ENCODE results near the gene SSR1.
A peak's percentile ranks its signal among the peaks of the same experiment; 100 is the strongest.
"Not testable (repeated sequence)": the region's sequence is repeated elsewhere in the genome, so short reads cannot be mapped to it uniquely, and the experiment has no call there.

The SSR1 gene

GRCh38 chr6:7312616-7313504, at the start of gene SSR1:
SSR1 (minus strand) TSS chr6:7313199; CDS start chr6:7313120, 79 bp downstream.
- DNase-seq (ENCODE audit: low read depth, low spot score), result peak; percentile 94

DNA sequence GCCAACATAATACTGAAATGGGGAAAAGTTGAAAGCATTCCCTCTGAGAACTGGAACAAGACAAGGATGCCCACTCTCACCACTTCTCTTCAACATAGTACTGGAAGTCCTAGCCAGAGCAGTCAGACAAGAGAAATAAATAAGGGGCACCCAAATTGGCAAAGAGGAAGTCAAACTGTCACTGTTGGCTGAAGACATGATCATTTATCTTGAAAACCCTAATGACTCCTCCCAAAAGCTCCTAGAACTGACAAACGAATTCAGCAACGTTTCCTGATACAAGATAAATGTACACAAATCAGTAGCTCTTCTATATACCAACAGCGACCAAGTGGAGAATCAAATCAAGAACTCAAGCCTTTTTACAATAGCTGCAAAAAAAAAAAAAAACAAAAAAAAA, 38.9 kb upstream of the SSR1 start:
- not testable (repeated sequence) for DNase-seq (ENCODE audit: low read depth, low spot score)

DNA sequence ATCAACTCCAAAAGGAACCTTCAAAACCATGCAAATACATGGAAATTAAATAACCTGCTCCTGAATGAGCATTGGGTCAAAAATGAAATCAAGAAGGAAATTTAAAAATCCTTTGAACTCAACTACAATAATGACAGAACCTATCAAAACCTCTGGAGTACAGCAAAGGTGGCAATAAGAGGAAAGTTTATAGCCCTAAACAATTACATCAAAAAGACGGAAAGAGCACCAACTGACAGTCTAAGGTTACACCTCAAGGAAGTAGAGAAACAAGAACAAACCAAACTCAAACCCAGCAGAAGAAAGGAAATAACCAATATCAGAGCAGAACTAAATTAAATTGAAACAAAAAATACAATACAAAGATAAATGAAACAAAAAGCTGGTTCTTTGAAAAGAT, 37.6 kb upstream of the SSR1 start:
- DNase-seq (ENCODE audit: low read depth, low spot score), result not testable (repeated sequence)

- peak; percentile 20 for DNase-seq (ENCODE audit: low read depth, low spot score)
Observed at GRCh38 chr6:7347551-7347997, 34.6 kb upstream of the SSR1 start.

DNA sequence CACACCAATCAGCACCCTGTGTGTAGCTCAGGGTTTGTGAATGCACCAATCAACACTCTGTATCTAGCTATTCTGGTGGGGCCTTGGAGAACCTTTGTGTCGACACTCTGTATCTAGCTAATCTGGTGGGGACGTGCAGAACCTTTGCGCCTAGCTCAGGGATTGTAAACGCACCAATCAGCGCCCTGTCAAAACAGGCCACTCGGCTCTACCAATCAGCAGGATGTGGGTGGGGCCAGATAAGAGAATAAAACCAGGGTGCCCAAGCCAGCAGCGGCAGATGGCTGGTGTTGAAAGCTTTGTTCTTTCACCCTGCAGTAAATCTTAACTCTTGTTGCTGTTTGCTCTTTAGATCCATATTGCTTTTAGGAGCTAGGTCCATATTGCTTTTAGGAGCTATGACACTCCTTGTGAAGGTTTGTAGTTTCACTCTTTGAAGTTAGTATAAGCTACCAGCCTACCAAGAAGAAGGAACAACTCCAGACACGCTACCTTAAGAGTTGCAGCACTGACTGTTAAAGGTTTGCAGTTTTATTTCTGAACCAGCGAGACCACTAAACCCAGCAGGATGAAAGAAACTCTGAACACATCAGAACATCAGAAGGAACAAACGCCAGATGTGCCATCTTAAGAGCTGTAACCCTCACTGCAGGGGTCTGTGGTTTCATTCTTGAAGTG, 31.9 kb upstream of the SSR1 start:
- not testable (repeated sequence) for DNase-seq (ENCODE audit: low read depth, low spot score)

- DNase-seq (ENCODE audit: low read depth, low spot score), result no peak
Observed at GRCh38 chr6:7343546-7344475, 30.8 kb upstream of the SSR1 start.

DNA sequence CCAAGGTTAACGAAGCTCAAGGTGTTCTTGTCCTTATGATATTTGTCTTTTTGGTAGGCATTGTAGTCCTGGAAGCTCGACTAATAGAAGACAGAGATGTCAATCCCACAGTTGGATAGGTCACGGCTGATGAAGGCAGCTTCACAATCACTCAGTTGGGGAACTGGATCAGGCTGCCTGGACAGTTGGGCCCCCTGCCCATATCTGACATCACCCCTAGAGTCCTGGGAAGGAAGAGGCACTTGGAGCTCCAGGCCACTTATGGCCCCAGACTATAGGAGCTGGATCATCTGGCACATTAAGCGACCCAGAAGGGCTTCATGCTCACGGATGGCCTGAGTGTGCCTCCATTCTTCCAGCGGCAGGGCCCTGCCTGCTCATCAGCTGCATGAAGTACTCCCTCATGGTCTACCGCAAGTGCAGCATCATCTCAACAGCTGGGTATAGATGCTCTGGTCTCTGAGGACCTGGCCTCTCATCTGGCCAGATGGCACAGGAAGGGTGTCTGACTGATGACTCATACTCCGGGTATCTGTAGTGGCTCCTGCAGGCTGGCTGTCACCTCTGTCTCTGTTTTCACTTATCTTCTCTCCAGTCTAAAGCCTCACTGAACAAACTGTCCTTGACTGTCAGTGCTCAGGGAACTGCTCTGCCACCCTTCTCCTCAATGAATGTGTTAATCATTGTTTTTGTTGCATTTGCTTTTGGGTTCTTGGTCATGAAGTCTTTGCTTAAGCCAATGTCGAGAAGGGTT, 29.2 kb upstream of the SSR1 start:
- no peak for DNase-seq (ENCODE audit: low read depth, low spot score)

GRCh38 chr6:7341271-7341670, 28.3 kb upstream of the SSR1 start:
- no peak for DNase-seq (ENCODE audit: low read depth, low spot score)

DNA sequence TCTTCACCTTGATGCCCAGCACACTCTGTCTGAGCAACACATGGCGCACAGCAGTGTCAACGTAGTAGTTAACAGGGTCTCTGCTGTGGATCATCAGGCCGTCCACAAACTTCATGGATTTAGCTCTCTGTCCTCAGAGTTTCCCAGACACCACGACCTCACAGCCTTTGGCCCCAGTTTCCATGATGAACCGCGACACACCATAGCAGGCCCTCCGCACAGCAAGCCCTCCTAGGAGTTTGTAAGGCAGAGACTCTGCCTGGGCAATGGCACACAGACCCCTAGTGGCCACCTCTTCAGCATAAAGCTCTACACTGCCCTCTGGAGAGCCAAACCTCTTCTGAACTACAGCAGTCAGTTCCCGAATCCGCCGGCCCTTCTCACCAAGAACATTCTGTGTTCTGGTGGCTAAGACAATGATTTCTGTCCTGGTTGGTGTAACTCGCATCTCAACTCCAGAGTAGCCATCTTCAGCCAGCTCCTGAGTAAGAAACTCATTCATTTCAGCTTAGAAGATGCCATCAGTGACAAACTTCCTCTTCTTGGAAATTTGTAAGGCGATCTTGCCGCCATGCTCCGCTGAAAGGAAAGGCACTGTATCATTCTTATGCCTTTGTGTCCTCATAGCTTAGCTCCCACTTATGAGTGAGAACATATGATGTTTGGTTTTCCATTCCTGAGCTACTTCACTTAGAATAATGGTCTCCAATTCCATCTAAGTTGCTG, 26.2 kb upstream of the SSR1 start:
- DNase-seq (ENCODE audit: low read depth, low spot score), result not testable (repeated sequence)

DNA sequence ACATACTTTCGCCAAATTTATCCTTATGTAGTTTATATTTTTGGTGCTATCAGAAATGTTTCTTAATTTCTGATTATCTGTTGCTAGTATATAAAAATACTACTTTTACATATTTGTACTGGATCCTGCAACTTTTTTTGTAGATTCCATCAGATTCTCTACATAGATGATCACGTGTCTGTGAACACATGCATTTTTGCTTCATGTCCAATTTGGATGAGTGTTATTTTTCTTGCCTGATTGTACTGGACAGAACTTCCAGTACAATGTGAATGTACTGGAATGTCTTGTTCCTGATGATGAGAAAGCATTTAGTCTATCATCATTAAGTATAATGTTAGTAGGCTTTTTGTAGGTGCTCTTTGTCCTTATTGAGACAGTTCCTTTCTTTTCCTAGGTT, 25.0 kb upstream of the SSR1 start:
- DNase-seq (ENCODE audit: low read depth, low spot score), result no peak

DNA sequence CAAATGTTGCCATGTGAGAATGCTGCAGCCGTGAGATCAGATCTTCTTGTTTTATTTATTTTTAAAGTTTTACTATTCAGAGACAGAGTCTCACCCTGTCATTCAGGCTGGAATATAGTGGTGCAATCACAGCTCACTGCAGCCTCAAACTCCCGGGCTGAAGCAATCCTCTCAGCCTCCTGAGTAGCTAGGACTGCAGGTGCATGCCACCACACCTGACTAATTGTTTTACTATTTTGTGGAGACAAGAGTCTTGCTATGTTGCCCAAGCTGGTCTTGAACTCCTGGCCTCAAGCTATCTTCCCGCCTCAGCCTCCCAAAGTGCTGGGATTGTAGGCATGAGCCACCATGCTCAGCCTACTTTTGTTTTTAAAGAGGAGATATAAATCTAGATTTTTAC, 22.5 kb upstream of the SSR1 start:
- no peak for DNase-seq (ENCODE audit: low read depth, low spot score)

DNA sequence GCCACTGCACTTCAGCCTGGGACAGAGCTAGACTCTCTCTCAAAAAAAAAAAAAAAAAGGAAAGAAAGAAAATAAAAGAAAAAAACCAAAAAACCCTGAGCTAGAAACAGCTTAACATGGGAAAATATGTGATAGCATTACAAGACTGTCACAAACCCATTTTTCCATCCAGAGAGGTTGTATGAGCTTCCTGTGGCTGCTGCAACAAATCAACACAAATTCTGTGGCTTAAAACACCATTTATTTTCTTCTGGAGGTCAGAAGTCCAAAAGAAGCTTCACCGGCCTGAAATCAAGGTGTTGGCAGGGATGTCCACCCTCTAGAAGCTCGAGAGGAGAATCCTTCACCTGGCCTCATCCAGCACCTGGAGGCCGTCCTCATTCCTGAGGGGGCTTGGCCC, 21.7 kb upstream of the SSR1 start:
- no peak for DNase-seq (ENCODE audit: low read depth, low spot score)

DNA sequence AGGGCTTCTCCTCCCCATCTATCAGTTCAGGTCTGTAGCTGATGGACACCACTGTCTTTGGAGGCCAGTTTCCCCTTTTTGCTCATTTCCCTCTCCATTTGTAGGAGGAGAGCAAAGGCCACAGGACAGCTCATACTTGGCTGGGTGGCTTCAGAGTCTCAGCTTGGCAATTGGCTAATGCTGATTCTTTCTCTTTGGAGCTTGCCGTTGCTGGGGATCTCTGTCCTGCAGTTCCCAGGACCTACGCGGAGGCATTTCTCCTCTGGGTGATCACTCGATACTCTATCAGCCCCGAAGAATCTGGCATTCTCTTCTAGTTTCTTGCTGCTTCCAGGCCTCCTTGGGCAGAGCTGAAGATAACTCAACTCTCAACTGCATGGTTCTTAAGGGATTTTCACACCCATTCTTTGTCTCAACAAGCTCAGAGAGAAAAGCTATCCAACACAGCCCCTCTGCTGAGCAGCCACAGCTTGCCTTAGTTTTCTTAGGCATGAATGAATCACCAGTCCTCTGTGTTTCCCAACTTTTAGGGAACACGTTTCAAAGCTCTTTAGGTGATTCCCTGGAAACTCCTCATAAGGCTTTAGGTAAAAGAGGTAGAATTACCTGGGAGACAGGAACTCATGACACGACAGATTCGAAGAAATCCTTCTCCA, 19.2 kb upstream of the SSR1 start:
- no peak for DNase-seq (ENCODE audit: low read depth, low spot score)

DNA sequence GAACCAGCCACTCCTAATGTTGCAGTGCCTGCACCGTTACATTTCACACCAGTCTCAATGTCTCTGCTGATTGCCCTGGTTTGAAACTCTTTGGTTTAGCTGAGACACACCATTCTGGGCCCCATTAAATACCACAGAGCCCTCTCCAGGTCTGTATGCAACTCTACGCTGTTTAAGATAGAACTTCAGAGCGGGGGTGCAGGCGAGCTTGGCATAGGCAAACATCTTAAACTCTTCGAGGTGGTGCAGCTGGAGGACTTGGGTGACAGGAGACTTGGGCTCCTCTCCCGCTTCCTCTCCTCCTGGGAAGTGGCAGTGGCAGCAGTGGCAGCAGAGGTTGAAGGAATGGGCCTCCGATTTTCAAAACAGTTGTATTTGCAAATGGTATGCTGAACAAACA, 18.5 kb upstream of the SSR1 start:
- DNase-seq (ENCODE audit: low read depth, low spot score), result no peak

DNA sequence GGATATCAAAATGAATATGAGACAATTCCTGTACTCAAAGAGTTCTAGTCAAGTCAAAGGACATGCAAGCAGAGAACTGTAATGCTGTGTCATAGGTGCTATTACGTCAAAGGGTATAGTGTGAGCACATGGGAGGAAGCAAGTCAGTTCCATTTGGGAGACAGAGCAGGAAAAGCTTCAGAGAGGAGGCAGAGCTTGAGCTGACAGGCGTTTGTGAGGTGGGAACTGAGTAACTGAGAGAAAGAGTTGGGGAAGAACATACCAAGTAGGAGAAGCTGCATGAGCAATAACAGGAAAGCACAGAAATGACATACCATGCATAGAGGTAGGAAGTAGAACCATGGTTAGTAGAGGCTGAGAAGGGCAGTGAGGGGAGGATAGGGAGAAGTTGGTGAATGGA, 15.2 kb upstream of the SSR1 start:
- DNase-seq (ENCODE audit: low read depth, low spot score), result no peak

GRCh38 chr6:7325750-7326149, 12.8 kb upstream of the SSR1 start:
- no peak for DNase-seq (ENCODE audit: low read depth, low spot score)

- DNase-seq (ENCODE audit: low read depth, low spot score), result no peak
Observed at GRCh38 chr6:7324520-7324919, 11.5 kb upstream of the SSR1 start.

GRCh38 chr6:7323074-7323473, 10.1 kb upstream of the SSR1 start:
- DNase-seq (ENCODE audit: low read depth, low spot score), result no peak

GRCh38 chr6:7321866-7322265, 8.9 kb upstream of the SSR1 start:
- DNase-seq (ENCODE audit: low read depth, low spot score), result not testable (repeated sequence)

DNA sequence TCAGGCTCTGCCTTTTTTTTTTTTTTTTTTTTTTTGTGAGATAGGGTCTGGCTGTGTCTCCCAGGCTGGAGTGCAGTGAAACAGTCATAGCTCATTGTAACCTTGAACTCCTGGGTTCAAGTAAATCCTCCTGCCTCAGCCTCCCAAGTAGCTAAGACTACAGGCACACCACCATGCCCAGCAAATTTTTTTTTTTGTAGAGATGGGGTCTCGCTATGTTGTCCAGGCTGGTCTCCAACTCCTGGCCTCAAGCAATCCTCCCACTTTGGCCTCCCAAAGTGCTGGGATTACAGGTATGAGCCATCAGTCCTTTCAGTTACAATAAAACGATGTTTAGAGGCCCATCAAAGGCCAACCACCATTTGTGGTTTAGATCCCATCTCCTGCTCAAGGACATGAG, 6.4 kb upstream of the SSR1 start:
- not testable (repeated sequence) for DNase-seq (ENCODE audit: low read depth, low spot score)
